Posterior cingulate gyrus (tissue), 11 donors: ENCODE data around the gene NKAIN2.

Source experiments
- DNase-seq, 10 donors: peaks; one replicate each; pipeline versions ENCODE4 v3.0.0 to v3.0.0-alpha.2; 2020 to 2021; ENCODE audit warnings: mixed read lengths in 3 of 10
- intact Hi-C: fragments of 100-400 bp; cut with DNase I; formaldehyde crosslinking; loops from one replicate; pipeline ENCODE4 v1.15.1; 2023

The NKAIN2 gene

GRCh38 chr6:124777863-124778262 lies 974.2 kb downstream of the NKAIN2 start:
- DNase-seq, result no peak
- intact Hi-C loops, result no loop called here

DNA sequence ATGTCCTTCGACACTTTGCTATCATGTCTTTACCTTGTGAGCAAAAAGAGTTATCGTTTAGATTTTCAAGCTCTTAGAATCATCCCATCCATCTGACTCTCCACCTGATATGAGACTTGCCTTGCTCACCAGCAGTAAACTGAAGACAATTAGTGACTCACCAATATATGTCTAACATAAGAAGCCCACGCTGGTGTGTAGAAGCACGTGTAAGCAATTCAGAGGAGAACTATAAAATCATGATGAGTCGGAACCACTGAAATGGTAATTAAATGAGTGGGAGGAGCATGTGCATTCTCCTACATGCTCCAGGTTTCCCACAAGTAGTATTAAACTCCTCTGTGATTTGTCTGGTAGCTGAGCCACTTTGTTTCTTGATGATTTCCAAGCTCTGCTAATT lies 977.0 kb downstream of the NKAIN2 start:
- intact Hi-C loops, result no loop called here
- DNase-seq, result no peak

GRCh38 chr6:124783344-124783743 lies 979.7 kb downstream of the NKAIN2 start:
- intact Hi-C loops, result no loop called here
- no peak for DNase-seq

GRCh38 chr6:124791156-124791555 lies 987.5 kb downstream of the NKAIN2 start:
- no peak for DNase-seq
- intact Hi-C loops, result loop anchor here (10.0 kb wide), 2 partner anchors 826 to 1016 kb away; no protein-coding TSS in a partner anchor

DNA sequence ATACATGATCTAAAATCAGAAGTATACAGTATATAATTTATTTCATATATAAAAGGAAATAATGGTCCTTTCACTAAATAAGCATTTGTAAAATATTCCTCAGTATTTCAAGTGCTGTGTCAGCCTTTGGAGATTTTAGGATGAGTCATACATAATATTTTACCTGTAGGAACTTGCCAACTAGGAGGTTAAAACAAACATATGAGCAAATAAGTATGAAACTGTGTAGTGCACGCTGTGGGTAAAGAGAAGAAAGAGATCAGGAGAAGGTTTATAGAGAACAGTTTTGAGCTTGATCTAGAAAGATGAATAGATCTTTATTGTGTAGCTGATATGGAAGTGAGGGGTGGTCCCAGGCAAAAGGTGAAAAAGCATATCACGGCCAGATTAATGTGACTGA lies 988.7 kb downstream of the NKAIN2 start:
- DNase-seq, result no peak
- intact Hi-C loops, result loop anchor here (10.0 kb wide), 2 partner anchors 828 to 1018 kb away; no protein-coding TSS in a partner anchor

DNA sequence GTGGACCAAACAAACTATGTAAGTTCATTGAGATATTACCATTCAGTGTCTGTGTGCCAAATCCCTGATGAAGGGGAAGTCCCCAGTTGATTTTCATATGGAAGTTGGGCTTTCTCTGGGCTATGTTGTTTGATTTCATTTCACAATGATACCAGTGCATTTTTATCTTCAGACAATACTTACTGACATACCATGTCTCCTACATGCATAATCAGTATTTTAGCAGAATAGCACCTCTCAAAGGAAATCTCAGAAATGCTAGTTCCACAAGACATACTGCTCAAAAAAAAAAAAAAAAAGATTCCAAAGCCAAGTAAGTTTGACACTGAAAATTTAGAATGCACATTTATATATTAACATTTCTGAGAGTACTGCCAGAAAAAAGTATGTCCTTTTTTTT lies 989.7 kb downstream of the NKAIN2 start:
- intact Hi-C loops, result loop anchor here (10.0 kb wide), 2 partner anchors 829 to 1019 kb away; no protein-coding TSS in a partner anchor
- DNase-seq, result no peak

- intact Hi-C loops, result loop anchor here (2.0 to 10.0 kb wide), 4 partner anchors 831 to 1379 kb away; partner anchors contain the start of gene NKAIN2
- peak; percentile 42 to 94 (median 58) for DNase-seq
Measured at GRCh38 chr6:124795643-124796463, 992.2 kb downstream of the NKAIN2 start.

- intact Hi-C loops, result loop anchor here (5.0 to 10.0 kb wide), 3 partner anchors 832 to 1022 kb away; partner anchors contain the start of gene NKAIN2
- no peak for DNase-seq
Measured at GRCh38 chr6:124796464-124796970, 992.9 kb downstream of the NKAIN2 start.

- intact Hi-C loops, result loop anchor here (5.0 to 10.0 kb wide), 3 partner anchors 832 to 1022 kb away; partner anchors contain the start of gene NKAIN2
- no peak for DNase-seq
Measured at GRCh38 chr6:124797224-124797623, 993.6 kb downstream of the NKAIN2 start.

- no peak for DNase-seq
- intact Hi-C loops, result loop anchor here (5.0 to 10.0 kb wide), 3 partner anchors 834 to 1024 kb away; partner anchors contain the start of gene NKAIN2
Measured at GRCh38 chr6:124798942-124799496, 995.4 kb downstream of the NKAIN2 start.

GRCh38 chr6:124799638-124800037 lies 996.0 kb downstream of the NKAIN2 start:
- intact Hi-C loops, result loop anchor here (5.0 to 10.0 kb wide), 3 partner anchors 835 to 1025 kb away; partner anchors contain the start of gene NKAIN2
- DNase-seq, result no peak

- no peak for DNase-seq
- intact Hi-C loops, result no loop called here
Measured at GRCh38 chr6:124800222-124800621, 996.6 kb downstream of the NKAIN2 start.

- intact Hi-C loops, result no loop called here
- DNase-seq, result no peak
Measured at GRCh38 chr6:124812067-124812466, 1008.4 kb downstream of the NKAIN2 start.

- DNase-seq, result no peak
- intact Hi-C loops, result no loop called here
Measured at GRCh38 chr6:124819346-124819745, 1015.7 kb downstream of the NKAIN2 start.

DNA sequence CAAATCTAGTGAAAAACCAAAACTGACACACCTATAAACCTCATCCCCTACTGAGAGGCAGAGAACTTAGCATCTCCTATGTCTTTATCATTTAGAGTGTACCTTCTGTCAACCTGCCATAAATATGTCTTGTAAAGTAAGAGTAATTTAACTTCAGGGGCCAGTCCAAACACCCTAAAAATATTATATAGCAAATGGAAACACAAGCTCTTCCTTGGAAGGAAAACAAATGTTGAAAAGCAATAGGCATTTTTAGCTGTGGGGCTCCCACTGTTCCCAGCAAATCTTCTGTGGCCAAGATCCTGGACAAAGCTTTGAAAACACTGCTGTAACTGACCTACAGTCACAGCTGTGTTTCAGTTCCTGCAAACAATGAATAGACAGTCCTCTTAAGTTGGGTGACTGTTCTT lies 1018.5 kb downstream of the NKAIN2 start:
- intact Hi-C loops, result no loop called here
- no peak for DNase-seq

DNA sequence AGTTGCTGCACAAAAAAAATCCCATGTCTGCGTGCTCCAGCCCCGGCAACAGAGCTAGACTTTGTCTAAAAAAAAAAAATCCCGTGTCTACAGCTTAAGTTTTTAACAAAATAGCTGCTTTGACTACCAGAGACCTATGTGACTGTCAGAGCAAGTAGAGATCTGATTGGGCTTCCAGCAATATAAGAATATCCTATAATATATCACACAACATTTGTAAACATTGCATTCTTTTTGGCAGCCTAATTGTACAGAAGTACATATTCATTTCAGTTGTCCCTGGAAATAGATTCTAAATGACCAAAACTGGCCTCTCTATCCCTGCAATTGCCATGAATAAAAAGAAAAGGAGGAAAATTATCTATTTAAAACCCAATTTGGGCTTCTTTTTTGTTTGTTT lies 1019.1 kb downstream of the NKAIN2 start:
- DNase-seq, result no peak
- intact Hi-C loops, result no loop called here

DNA sequence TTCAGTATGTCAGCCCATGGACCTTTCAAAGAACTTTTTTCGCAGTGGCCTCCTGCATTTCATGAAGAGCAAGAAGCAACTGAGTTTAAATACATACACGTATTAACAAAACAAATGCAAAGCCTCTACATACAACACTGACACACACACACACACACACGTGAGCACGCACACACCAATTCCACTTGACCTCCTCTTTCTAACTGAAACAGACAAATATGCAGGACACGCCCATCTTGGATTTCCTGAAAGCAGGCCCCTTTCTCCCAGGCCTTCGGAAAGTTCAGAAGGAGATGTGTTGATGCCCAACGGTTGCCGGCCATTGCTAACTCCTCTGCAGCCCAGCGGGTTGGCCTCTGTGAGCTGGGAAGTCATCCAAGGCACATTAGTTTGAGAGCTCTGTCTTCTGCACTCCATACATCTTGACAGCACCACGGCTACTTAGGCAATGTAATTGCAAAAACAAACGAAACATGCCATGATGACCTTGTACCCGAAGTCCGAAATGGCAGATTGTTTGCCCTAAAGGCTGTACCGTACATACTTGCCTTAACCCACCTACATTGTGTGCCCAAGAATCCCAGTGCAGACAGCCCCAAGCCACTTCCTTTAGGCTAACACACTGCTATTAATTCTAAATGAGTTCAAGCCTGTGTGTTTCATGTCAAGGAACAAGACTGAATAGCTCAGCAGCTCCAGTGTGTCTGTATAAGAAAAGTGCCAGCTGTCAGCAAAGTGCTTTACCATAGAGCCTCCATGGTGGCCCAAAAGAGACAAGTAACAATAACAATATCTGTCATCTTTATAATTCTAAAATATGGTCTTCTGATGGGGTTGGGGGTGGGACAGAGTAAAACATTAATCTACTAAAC lies 1019.8 kb downstream of the NKAIN2 start:
- intact Hi-C loops, result no loop called here
- peak in 1 of 10 donors; percentile 66 for DNase-seq

- DNase-seq, result no peak
- intact Hi-C loops, result no loop called here
Measured at GRCh38 chr6:124825564-124825963, 1021.9 kb downstream of the NKAIN2 start.

DNA sequence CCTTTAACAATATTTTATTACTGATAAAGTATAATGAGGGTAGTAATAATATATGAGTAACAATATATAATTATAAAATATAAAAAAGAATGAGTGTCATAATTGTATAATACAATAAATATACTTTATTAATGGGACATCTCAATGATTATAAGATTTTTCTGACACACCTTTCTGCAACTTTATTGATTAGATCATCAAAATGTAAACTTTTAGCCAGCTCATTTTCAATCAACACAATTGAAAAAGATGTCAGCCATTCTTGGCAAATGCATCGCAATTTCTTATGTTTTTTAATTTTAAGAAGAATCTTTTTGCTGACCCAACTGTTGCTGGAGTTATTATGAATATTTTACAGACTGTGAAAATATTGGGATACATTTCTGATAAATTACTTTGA lies 1026.2 kb downstream of the NKAIN2 start:
- DNase-seq, result no peak
- intact Hi-C loops, result no loop called here

- no peak for DNase-seq
- intact Hi-C loops, result no loop called here
Measured at GRCh38 chr6:124830506-124830905, 1026.8 kb downstream of the NKAIN2 start.
